Testis (tissue), 2 donors: ENCODE results near the gene RXRA.

Source experiments
- CTCF ChIP-seq, 3 experiments: fragments of 450-650 bp in 2 of 3; fragments of 200-600 bp in 1 of 3; sonication (generic) in 1 of 3; IDR thresholded peaks; one replicate each; pipeline ENCODE4 v1.5.1; 2016 to 2019; ENCODE audit warnings: antibody characterized with exemption in 3 of 3, mild to moderate bottlenecking in 2 of 3, moderate library complexity in 1 of 3
- POLR2A ChIP-seq: fragments of 450-650 bp; IDR thresholded peaks from one replicate; pipeline ENCODE4 v1.6.1; 2017; ENCODE audit warnings: antibody characterized with exemption, mild to moderate bottlenecking, moderate library complexity

GRCh38 chr9:134441227-134442084, 115.2 kb downstream of the RXRA start:
- TF ChIP-seq CTCF (IDR thresholded peaks at IDR 0.05), result no peak
- TF ChIP-seq POLR2A, result no peak
